NCI-H446 (cell line): ENCODE measurements around the gene SERP2.

Experiments used
- DNase-seq, 2 experiments: peaks; one replicate each; lab custom pipeline; 2025; lab: John Stamatoyannopoulos, UW

SERP2 gene

DNA sequence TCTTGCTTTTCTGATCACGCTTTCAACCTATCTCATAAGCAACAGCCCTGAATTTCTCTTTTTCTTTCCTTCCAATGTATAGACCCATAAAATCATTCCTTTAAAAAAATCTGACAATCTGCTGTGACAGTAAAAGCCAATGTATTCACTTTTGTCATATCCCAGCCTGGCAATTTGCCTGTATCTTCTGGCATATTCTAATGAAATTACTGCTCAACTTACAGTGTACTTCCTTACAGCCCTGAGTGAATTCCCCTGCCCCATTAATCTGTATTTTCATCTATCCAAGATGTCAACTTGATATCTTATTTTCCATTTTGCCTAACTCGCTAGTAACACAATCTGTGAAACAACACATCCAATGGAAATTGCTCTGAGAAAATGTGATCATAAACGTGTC is 18.0 kb upstream of the SERP2 start:
- peak in 1 of 2 experiments; percentile 8 for DNase-seq

DNA sequence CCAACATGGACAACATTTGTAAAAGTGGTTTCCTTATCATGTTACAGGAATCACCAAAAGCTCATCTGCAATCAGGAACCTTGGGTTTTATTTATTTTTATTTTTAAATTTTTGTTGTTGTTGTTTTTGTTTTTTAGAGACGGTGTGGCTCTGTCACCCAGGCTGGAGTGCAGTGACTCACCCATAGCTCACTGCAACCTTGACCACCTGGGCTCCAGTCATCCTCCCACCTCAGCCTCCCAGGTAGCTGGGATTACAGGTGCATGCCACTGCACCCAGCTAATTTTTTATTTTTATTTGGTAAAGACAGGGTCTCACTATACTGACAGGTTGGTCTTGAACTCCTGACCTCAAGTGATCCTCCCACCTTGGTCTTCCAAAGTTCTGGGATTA is 13.6 kb upstream of the SERP2 start:
- no peak for DNase-seq

- DNase-seq = no peak
Observed at GRCh38 chr13:44362394-44363040, 11.1 kb upstream of the SERP2 start.

- no peak for DNase-seq
Observed at GRCh38 chr13:44363631-44364344, 9.8 kb upstream of the SERP2 start.

DNA sequence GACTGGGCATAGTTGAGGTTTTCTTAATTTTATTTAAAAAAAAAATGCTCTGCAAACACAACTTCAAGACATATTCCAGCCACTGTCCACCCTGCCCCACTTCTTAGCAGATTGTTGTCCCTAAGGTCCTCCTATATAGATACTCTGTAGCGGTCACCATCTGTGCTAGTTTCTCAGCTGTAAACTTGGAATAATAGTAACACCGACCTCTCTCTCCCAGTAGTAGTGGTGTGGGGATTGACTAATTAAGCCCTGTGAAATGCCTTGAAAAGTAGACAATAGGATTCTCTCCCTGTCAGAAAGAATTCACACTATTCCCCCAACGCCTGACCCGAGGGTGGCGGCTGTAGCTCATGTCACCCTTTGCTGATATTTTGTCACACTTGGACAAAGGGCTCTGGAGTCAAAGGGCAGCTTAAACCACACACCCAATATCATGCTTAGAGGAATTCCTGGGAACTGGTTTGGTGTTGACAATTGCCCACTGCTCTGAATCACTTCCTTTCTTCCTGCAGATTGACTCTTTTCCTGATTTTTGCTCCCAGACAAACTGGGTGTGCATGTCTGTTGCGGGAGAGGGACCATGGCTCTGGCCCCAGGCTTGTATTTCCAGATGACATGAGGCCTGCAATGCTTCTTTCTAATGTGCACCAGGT is 9.2 kb upstream of the SERP2 start:
- DNase-seq = no peak

GRCh38 chr13:44365008-44365407 is 8.6 kb upstream of the SERP2 start:
- no peak for DNase-seq

- no peak for DNase-seq
Observed at GRCh38 chr13:44365899-44366298, 7.7 kb upstream of the SERP2 start.

DNA sequence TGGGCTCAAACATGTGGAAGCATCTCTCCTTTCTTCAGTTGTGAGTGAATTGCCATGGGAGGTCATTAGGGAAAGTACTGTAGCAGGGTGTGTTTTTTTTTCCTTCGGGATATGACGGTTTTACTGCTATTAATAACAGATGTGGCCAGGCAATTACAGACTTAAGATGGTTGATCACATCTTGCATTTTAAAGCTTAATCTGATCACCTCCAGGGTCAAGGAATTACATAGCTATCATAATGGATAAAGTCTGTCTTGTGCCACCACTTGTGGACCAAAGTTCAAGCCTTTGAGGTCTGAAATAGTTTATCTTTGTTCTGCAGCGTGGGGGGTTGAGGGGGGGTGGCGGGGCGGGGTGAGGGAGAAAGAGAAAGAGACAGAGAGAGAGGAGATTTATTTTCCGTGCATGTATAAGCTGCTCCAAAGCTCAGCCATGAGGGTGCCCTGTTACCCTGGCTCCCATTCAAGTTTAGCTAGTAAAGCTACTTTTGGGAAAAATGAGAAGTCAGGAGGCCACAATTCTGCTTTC is 5.5 kb upstream of the SERP2 start:
- no peak for DNase-seq

GRCh38 chr13:44368599-44369368 is 4.8 kb upstream of the SERP2 start:
- DNase-seq = no peak

DNA sequence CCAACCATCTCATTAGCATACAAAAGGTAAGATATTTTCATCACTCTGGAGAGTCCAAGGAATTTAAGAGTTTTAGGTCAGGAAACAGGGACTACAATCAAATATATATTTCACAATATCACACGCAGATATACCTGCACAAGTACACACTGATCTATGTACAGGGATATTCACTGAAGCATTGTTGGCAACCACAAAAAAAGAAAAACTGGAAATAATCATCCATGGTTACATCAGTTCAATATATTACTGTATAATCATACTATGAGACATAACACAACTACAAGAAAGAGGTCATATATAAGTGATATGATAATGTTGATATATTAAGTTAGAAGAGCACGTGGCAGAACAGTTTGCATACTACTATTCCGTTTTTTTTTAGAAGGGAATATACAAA is 2.2 kb upstream of the SERP2 start:
- DNase-seq = no peak

- no peak for DNase-seq
Observed at GRCh38 chr13:44373247-44373600, 400 bp upstream of the SERP2 start.

DNA sequence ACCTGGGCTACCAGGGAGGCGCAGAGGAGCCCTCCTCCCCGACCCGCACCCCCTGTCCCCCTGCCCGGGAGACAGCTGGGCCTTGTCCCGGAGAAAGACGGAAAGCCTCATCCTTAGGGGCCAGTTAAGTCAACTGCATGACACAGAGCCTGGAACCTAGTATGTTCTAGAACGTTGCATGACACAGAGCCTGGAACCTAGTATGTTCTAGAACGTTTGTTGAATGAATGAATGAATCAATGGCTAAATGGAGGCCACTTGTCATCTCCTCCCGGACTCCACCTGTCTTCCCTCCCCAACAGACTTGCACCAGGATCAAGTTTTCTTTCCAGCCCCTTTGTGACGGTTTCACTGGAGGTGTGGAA is 706 bp downstream of the SERP2 start:
- DNase-seq = no peak

DNA sequence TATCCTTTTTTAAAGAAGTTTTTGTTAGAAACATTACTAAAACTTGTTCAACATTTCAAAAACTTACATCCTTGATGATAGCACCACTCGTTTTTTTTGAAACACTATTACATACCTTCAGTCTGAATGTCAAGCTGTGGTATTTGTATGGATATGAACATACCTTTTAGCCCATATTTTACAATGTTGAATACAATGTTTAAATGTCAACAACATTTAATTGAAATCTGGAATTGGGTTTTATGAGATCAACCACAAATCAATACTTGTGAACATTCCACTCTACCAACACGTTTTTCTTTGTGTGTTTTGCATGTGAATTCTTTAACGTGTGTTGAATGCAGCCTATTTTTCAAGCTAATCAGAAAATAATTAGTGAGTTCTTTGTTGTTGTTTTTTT is 4.7 kb downstream of the SERP2 start:
- no peak for DNase-seq

DNA sequence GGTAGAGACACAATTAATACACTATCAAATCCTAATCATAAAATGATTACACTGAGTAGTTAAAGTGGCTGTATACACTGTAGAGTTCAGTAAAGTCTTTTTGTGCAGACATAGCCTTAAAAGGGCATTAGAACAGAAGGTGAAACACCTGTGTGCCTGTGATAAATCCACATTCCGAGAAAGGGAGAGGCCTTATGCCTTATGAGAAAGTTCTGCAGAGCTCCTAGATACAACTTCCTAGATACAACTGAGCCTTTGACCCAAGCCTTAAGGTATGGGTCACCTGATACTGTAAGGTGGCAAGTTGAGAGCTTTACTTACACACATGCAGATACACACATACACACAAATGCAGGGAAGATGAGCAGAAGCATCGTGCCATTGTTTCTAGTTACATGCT is 6.3 kb downstream of the SERP2 start:
- no peak for DNase-seq

DNA sequence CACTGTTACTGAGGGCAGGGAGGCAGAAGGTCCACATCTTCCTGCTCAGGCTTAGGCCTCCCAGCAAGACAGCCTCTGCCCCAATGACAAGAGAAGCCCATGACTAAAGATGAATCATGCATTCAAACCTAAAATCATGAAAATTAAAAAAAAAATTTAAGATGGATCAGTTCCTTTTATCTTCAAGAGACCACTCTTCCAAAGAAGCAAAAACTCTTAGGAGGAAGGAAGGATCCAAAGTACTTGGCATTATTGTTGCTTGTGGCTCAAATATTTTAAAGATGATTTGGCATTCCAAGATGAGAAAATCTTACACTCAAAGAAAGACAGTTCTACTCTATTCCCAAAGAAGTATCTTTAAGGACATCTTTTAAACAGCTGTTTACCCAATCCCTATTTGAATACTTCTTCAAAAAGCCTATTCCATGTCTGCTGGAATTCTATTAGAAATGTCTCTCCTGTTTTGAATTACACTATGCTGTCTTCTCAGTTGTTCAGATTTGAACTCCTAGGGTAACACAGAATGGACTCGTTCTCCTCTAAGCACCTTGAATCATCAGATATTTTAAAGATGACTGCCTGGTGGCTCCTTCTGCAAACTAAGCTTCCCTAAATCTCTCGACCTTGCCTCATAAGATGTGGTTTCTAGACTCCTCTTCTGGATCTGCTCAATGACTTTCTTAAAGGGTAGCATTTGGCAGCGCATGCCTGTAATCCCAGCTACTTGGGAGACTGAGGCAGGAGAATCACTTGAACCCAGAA is 7.0 kb downstream of the SERP2 start:
- DNase-seq = no peak

- no peak for DNase-seq
Observed at GRCh38 chr13:44382635-44383145, 9.1 kb downstream of the SERP2 start.

GRCh38 chr13:44383945-44384344 is 10.3 kb downstream of the SERP2 start:
- DNase-seq = no peak

DNA sequence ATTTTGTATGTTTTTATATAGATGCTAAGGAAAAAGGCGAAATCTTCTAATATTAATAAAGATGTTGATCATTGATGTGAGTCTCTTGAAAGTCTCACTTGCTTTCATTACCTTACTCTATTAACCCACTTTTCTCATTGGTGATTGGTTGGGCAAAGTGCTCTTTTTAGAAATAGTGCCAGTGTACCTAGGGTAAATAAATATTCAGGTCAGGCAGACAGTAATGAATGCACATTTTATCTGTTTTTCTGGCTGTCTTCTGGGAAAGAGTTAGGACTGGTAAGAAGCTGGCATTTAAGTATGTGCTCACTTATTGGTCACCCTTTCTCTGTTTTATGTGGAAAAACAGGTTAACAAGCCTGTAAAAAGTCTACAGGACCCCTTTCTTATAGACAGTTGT is 11.2 kb downstream of the SERP2 start:
- no peak for DNase-seq

GRCh38 chr13:44385401-44385800 is 11.8 kb downstream of the SERP2 start:
- DNase-seq = no peak

GRCh38 chr13:44385847-44386246 is 12.2 kb downstream of the SERP2 start:
- no peak for DNase-seq

- no peak for DNase-seq
Observed at GRCh38 chr13:44386913-44387556, 13.4 kb downstream of the SERP2 start.
